Skeletal muscle tissue (tissue), 4 donors: ENCODE measurements around the gene IBSP. TPM values are rescaled to one million over a fixed set of nuclear protein-coding genes. Genes with fewer than 3 reads are reported as not detected.

Source experiments
- H3K27ac ChIP-seq: one replicate; pipeline ENCODE4 v1.7.0; 2013; ENCODE audit warnings: mild to moderate bottlenecking, low read depth, low read length, inconsistent platforms
- H3K27me3 ChIP-seq, 3 donors: one replicate each; pipeline ENCODE4 v1.7.0; 2013; ENCODE audit warnings: low read length in 3 of 3; ENCODE audit not compliant: control insufficient read depth in 3 of 3, insufficient read depth in 3 of 3
- H3K36me3 ChIP-seq, 3 donors: one replicate each; pipeline ENCODE4 v1.7.0; 2013; ENCODE audit warnings: low read length in 3 of 3; ENCODE audit not compliant: control insufficient read depth in 3 of 3, insufficient read depth in 3 of 3
- H3K4me1 ChIP-seq, 3 donors: one replicate each; pipeline ENCODE4 v1.7.0; 2013; ENCODE audit warnings: low read length in 3 of 3, mild to moderate bottlenecking in 3 of 3; ENCODE audit not compliant: control insufficient read depth in 3 of 3, insufficient read depth in 3 of 3
- H3K4me3 ChIP-seq, 3 donors: one replicate each; pipeline ENCODE4 v1.7.0; 2013; ENCODE audit warnings: low read length in 3 of 3
- H3K9ac ChIP-seq, 3 donors: one replicate each; pipeline ENCODE4 v1.7.0; 2013; ENCODE audit warnings: low read length in 3 of 3, mild to moderate bottlenecking in 3 of 3, moderate library complexity in 2 of 3, low read depth in 1 of 3
- H3K9me3 ChIP-seq, 3 donors: one replicate each; pipeline ENCODE4 v1.7.0; 2013; ENCODE audit warnings: low read length in 3 of 3; ENCODE audit not compliant: control insufficient read depth in 3 of 3
- total RNA-seq: library from RNA; depleted of rRNA; stranded (reverse); fragments of >200 nt; gene quantifications from one replicate; pipeline ENCODE4 v1.2.3, GENCODE V29; 2014
- donor health status: Osteomylitis.

The IBSP gene, protein sequence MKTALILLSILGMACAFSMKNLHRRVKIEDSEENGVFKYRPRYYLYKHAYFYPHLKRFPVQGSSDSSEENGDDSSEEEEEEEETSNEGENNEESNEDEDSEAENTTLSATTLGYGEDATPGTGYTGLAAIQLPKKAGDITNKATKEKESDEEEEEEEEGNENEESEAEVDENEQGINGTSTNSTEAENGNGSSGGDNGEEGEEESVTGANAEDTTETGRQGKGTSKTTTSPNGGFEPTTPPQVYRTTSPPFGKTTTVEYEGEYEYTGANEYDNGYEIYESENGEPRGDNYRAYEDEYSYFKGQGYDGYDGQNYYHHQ
- not detected for total RNA-seq

GRCh38 chr4:87799301-87800113 is at the start of gene IBSP:
Gene IBSP, plus strand, starts transcription at chr4:87799554. Its CDS starts 2,808 bp downstream, at chr4:87802362.
- H3K9me3 ChIP-seq = no peaks in the 10 kb centered on the region
- H3K4me1 ChIP-seq = no peaks in the 10 kb centered on the region
- no peaks in the 10 kb centered on the region for H3K27me3 ChIP-seq
- no peak within 1 kb of the TSS for H3K9ac ChIP-seq
- no peak within 1 kb of the TSS for H3K4me3 ChIP-seq
- H3K27ac ChIP-seq = no peak within 1 kb of the TSS
- no peaks in the 10 kb centered on the region for H3K36me3 ChIP-seq

GRCh38 chr4:87749883-87750282 is 49.5 kb upstream of the IBSP start:
- no peaks in the 10 kb centered on the region for H3K27me3 ChIP-seq
- no peak overlapping the region for H3K27ac ChIP-seq
- H3K9ac ChIP-seq = no peak overlapping the region
- no peaks in the 10 kb centered on the region for H3K36me3 ChIP-seq
- no peak overlapping the region for H3K4me3 ChIP-seq
- no peaks in the 10 kb centered on the region for H3K4me1 ChIP-seq
- H3K9me3 ChIP-seq = peaks cover 0 to 2% (median 0%) of the 10 kb centered on the region in 3 donors

DNA sequence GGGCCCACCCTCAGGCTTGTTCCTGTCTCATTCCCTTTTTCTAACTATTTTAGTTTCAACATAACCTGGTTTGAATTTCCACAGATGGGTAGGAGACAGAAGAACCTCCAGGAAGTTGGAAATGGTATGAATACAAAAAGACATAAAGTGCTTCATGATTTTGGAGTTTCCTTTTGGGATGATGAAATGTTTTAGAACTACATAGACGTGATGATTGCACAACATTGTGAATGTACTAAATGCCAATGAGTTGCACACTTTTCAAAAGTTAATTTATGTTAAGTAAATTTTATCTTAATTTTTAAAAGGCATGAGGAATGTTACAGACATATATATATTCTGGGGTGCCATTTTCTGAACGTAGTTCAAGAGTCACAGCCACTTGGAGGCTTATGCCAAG is 41.1 kb upstream of the IBSP start:
- Histone ChIP-seq H3K9ac (no peak overlapping the region), H3K27ac (no peak overlapping the region), H3K9me3 (no peaks in the 10 kb centered on the region), H3K4me1 (no peaks in the 10 kb centered on the region), H3K27me3 (no peaks in the 10 kb centered on the region), H3K4me3 (no peak overlapping the region), H3K36me3 (no peaks in the 10 kb centered on the region)

GRCh38 chr4:87762311-87762710 is 37.0 kb upstream of the IBSP start:
- no peaks in the 10 kb centered on the region for H3K27me3 ChIP-seq
- no peak overlapping the region for H3K4me3 ChIP-seq
- no peaks in the 10 kb centered on the region for H3K9me3 ChIP-seq
- no peaks in the 10 kb centered on the region for H3K36me3 ChIP-seq
- no peak overlapping the region for H3K9ac ChIP-seq
- no peak overlapping the region for H3K27ac ChIP-seq
- no peaks in the 10 kb centered on the region for H3K4me1 ChIP-seq

DNA sequence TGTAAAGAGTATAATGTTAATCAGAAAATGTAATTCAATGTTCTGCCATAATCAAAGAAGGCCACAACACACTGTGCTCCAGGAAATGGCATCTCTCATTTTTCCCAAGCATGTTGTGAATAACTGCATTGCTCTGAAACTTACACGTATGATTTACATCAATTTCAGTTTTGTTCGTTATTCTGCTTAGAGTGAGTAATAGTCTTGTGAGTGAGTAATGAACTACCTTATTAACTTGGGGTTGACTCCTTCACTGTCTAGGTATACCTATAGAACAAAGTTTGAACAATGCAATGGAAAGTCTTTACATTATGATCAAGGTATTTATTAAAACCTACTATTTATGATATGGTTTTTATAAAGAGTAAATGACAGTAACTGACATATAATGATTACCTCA is 17.8 kb upstream of the IBSP start:
- Histone ChIP-seq H3K27me3 (no peaks in the 10 kb centered on the region), H3K36me3 (no peaks in the 10 kb centered on the region), H3K4me1 (no peaks in the 10 kb centered on the region), H3K4me3 (no peak overlapping the region), H3K9me3 (no peaks in the 10 kb centered on the region), H3K27ac (no peak overlapping the region), H3K9ac (no peak overlapping the region)

DNA sequence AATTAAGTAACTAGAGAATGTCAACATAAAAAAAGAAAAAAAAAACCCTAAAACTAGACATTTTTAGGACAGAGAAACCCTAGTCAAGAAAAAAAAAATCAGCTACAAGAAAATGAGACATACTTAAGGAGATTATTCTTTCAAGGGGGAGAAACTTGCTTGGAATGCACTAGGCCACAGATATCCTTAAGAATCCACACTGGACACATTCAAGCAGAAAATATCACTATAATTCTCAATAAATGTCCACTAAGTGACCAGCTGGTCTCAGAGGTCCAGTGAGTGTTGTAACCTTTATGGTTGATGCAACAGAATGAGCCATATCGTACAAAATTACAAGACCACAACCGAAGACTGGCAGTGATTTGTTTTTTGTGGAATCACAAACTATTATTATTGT is 15.6 kb upstream of the IBSP start:
- no peaks in the 10 kb centered on the region for H3K27me3 ChIP-seq
- no peaks in the 10 kb centered on the region for H3K4me1 ChIP-seq

GRCh38 chr4:87785731-87786509 is 13.4 kb upstream of the IBSP start:
- Histone ChIP-seq H3K9ac (no peak overlapping the region), H3K9me3 (no peaks in the 10 kb centered on the region), H3K27me3 (no peaks in the 10 kb centered on the region), H3K4me1 (no peaks in the 10 kb centered on the region), H3K4me3 (no peak overlapping the region), H3K27ac (no peak overlapping the region), H3K36me3 (no peaks in the 10 kb centered on the region)

More for the DNA sequence above, 15.6 kb upstream of the IBSP start:
- Histone ChIP-seq H3K9me3 (no peaks in the 10 kb centered on the region), H3K9ac (no peak overlapping the region), H3K4me3 (no peak overlapping the region), H3K36me3 (no peaks in the 10 kb centered on the region), H3K27ac (no peak overlapping the region)

GRCh38 chr4:87802858-87803257 is 3.5 kb downstream of the IBSP start:
- Histone ChIP-seq H3K9me3 (no peaks in the 10 kb centered on the region), H3K4me1 (no peaks in the 10 kb centered on the region), H3K36me3 (no peaks in the 10 kb centered on the region), H3K4me3 (no peak overlapping the region), H3K27me3 (no peaks in the 10 kb centered on the region), H3K27ac (no peak overlapping the region), H3K9ac (no peak overlapping the region)

DNA sequence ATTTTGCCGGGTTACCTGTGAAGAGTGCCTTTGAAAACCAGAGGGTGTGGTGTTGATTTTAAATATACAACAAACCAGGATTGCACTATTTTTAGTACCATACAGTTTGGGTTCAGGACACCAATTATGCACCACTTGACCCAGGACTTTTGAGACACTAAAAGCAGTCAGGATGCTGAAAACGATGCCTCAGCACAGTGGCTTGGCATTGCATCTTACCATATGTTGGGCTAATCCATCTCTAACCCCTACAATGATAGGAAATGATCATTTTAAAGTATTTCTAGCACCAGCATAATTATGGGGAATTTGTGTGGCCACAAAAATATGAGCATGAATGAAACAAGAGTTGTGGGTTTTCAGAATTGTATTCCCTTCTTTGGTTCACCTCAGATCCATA is 4.1 kb downstream of the IBSP start:
- H3K27ac ChIP-seq = no peak overlapping the region
- no peak overlapping the region for H3K4me3 ChIP-seq
- H3K36me3 ChIP-seq = no peaks in the 10 kb centered on the region
- H3K9ac ChIP-seq = no peak overlapping the region
- H3K4me1 ChIP-seq = no peaks in the 10 kb centered on the region
- H3K27me3 ChIP-seq = no peaks in the 10 kb centered on the region
- H3K9me3 ChIP-seq = no peaks in the 10 kb centered on the region

DNA sequence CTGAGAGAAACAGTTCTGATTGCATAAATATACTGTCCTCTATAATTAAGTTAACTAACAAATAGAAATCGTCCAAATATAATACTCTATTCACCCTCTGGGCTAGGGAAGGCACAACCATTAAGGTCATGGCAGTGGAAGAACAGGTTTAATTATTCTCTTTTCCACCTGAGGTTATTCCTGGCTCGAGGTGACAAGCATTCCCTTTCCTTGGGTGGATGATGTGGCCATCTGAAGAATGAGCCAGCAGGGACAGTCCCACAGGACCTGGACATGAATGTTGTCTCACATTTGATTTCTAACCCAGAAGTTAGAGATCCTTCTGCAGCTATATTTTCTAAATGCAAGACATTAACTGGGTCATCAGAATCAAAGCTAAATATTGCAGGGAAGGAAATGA is 5.5 kb downstream of the IBSP start:
- H3K9me3 ChIP-seq = no peaks in the 10 kb centered on the region
- H3K27ac ChIP-seq = no peak overlapping the region
- H3K4me3 ChIP-seq = no peak overlapping the region
- H3K4me1 ChIP-seq = no peaks in the 10 kb centered on the region
- H3K9ac ChIP-seq = no peak overlapping the region
- no peaks in the 10 kb centered on the region for H3K36me3 ChIP-seq
- H3K27me3 ChIP-seq = no peaks in the 10 kb centered on the region
